ENCODE measurements around the gene ST7.

DNA sequence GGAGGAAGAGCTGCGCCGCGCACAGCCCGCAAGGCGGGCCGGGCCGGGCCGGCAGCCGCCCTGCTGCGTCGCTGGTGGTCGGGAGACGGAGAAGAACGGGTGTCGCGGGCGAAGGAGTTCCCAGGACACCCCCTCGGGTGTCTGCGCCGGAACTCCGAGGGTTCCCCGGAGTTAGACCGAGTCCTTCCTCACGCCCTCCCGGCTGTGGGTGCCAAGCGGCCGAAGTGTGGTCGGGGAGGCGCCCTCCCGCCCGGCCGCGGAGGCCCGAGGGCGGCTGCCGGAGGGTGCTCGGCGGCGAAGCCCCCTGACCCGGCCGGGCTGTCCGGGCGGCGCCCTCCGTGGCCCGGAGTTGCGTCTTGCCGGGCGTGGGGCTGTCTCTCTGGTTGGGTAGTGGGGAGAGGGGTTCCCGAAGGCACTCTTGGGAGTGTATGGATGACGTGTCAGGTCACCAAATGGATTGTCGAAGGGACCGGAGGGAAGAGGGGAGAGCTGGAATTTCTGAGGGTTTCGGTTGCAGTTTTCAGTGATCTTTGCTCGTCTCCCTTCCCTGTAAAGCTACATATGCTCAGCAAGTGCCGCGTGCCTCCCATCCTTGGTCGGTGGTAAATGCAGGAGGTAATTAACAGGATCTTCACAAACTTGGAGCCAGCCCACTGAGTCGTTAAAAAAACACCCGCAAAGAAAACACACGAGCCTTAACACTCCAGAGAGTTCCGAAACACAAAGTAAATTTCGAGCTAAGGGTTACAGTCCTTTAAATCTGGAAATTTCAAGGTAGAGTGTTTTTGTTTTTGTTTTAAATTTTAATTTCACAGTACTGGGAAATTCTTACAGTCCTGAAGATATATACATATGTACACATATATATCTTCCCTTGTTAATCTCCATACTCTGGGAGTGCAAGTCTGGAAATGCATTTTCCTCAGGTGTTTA, 871 bp downstream of the ST7 start:
- no peak for TF ChIP-seq GABPA (IDR thresholded peaks at IDR 0.05; ENCODE audit: borderline replicate concordance, insufficient read depth, low read length)
- TF ChIP-seq, protein P1, sequence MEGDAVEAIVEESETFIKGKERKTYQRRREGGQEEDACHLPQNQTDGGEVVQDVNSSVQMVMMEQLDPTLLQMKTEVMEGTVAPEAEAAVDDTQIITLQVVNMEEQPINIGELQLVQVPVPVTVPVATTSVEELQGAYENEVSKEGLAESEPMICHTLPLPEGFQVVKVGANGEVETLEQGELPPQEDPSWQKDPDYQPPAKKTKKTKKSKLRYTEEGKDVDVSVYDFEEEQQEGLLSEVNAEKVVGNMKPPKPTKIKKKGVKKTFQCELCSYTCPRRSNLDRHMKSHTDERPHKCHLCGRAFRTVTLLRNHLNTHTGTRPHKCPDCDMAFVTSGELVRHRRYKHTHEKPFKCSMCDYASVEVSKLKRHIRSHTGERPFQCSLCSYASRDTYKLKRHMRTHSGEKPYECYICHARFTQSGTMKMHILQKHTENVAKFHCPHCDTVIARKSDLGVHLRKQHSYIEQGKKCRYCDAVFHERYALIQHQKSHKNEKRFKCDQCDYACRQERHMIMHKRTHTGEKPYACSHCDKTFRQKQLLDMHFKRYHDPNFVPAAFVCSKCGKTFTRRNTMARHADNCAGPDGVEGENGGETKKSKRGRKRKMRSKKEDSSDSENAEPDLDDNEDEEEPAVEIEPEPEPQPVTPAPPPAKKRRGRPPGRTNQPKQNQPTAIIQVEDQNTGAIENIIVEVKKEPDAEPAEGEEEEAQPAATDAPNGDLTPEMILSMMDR (IDR thresholded peaks at IDR 0.05; ENCODE audit: control extremely low read depth in 1 of 3, insufficient read depth in 1 of 3, low read depth in 1 of 3, low read length in 3 of 3): peak in 1 of 3 experiments; percentile 13; a peak in 1 of 4 replicates
- peak; percentile 38 to 68; a peak in 1 of 4 replicates for TF ChIP-seq SIN3A (conservative IDR thresholded peaks at IDR 0.05 in 1 of 2, IDR thresholded peaks at IDR 0.05 in 1 of 2; ENCODE audit: low read depth in 1 of 2, low read length in 2 of 2)
- TF ChIP-seq POLR2A (IDR thresholded peaks at IDR 0.05; ENCODE audit: control extremely low read depth in 1 of 2, low read depth in 2 of 2, low read length in 2 of 2): peak in 1 of 2 experiments; percentile 50; a peak in 1 of 3 replicates
- TF ChIP-seq EP300 (IDR thresholded peaks at IDR 0.05; ENCODE audit: borderline replicate concordance in 1 of 2, low read depth in 2 of 2, low read length in 2 of 2): no peak
- no peak for TF ChIP-seq FOSL1 (IDR thresholded peaks at IDR 0.05; ENCODE audit: insufficient read depth, low read depth, low read length)
- no peak for TF ChIP-seq ATF3 (IDR thresholded peaks at IDR 0.05; ENCODE audit: insufficient read depth, low read depth, low read length)
- TF ChIP-seq, protein P2, sequence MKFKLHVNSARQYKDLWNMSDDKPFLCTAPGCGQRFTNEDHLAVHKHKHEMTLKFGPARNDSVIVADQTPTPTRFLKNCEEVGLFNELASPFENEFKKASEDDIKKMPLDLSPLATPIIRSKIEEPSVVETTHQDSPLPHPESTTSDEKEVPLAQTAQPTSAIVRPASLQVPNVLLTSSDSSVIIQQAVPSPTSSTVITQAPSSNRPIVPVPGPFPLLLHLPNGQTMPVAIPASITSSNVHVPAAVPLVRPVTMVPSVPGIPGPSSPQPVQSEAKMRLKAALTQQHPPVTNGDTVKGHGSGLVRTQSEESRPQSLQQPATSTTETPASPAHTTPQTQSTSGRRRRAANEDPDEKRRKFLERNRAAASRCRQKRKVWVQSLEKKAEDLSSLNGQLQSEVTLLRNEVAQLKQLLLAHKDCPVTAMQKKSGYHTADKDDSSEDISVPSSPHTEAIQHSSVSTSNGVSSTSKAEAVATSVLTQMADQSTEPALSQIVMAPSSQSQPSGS (IDR thresholded peaks at IDR 0.05; ENCODE audit: low read length): 0 out of 2 replicates have a peak, but pooled peaks have one; percentile 43

Measured in H1 (cell line).